Measurements from ENCODE around the gene CCK. TPM values are rescaled to one million over a fixed set of nuclear protein-coding genes. Genes with fewer than 3 reads are reported as not detected.
A peak's percentile ranks its signal among the peaks of the same experiment; 100 is the strongest.

CCK gene
- total and polyA plus RNA-seq, 2 experiments from 2014 or later, result 3.1 to 4.2 TPM

DNA sequence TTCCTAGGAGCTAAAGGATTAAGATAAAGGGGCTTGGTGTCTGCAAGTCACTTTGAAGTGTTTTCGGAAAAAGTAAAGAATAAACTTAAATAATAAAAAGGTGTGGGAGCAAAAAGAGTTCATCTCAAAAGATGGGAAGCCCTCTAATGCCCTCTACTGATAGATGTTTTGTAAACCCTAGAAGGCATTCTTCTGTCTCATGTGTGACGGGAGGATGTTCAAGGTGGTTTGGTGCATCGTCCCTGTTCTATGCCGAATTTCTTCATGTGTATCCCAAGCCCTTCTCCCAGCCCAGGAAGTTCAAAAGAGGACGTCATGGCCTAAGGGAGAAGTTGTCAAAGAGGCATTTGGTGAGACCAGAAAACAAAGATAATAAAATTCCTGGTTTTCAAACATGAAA is 37.2 kb downstream of the CCK start:
- no peaks in the 10 kb centered on the region for H3K27me3 ChIP-seq (ENCODE audit: insufficient read depth)
- no peaks in the 10 kb centered on the region; the same call in 1 of the 2 replicates for H3K4me1 ChIP-seq (ENCODE audit: insufficient read depth)
- H3K4me3 Mint-ChIP-seq, result no peak overlapping the region
- no peak overlapping the region for H3K27ac ChIP-seq (ENCODE audit: low read depth)
- peaks cover 5% of the 10 kb centered on the region for H3K27me3 Mint-ChIP-seq (ENCODE audit: insufficient read depth, low read depth, poor library complexity)
- H2AFZ ChIP-seq, result no peak overlapping the region
- no peak overlapping the region for H3K4me3 ChIP-seq
- 0 out of 2 replicates have a peak, but pooled peaks cover 4% of the 10 kb centered on the region for H3K9me2 ChIP-seq (ENCODE audit: insufficient read depth)
- H3K36me3 ChIP-seq (ENCODE audit: insufficient read depth), result no peaks in the 10 kb centered on the region
- ATAC-seq, result no peak; the same call in 2 of the 3 replicates
- 0 out of 3 replicates have a peak, but pooled peaks cover 3% of the 10 kb centered on the region for H3K4me1 Mint-ChIP-seq
- H3K27ac Mint-ChIP-seq, result no peak overlapping the region
- no peaks in the 10 kb centered on the region; the same call in 2 of the 3 replicates for H3K9me3 Mint-ChIP-seq
- no peak overlapping the region for H3K4me2 ChIP-seq
- no peaks in the 10 kb centered on the region for H3F3A ChIP-seq (replicated peaks; ENCODE audit: low read depth)
- no peaks in the 10 kb centered on the region for H4K20me1 ChIP-seq (replicated peaks; ENCODE audit: insufficient read depth)
- DNase-seq (ENCODE audit: low spot score), result peak; percentile 58
- TF ChIP-seq ETS1 (IDR thresholded peaks at IDR 0.05) (no peak), EZH2 (IDR thresholded peaks at IDR 0.05; ENCODE audit: low read depth, unreplicated experiment) (no peak), NANOG (IDR thresholded peaks at IDR 0.05; ENCODE audit: borderline replicate concordance) (no peak), ZNF114 (CRISPR knock-in tag; IDR thresholded peaks at IDR 0.05) (no peak)
- TF ChIP-seq, protein P1, sequence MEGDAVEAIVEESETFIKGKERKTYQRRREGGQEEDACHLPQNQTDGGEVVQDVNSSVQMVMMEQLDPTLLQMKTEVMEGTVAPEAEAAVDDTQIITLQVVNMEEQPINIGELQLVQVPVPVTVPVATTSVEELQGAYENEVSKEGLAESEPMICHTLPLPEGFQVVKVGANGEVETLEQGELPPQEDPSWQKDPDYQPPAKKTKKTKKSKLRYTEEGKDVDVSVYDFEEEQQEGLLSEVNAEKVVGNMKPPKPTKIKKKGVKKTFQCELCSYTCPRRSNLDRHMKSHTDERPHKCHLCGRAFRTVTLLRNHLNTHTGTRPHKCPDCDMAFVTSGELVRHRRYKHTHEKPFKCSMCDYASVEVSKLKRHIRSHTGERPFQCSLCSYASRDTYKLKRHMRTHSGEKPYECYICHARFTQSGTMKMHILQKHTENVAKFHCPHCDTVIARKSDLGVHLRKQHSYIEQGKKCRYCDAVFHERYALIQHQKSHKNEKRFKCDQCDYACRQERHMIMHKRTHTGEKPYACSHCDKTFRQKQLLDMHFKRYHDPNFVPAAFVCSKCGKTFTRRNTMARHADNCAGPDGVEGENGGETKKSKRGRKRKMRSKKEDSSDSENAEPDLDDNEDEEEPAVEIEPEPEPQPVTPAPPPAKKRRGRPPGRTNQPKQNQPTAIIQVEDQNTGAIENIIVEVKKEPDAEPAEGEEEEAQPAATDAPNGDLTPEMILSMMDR (conservative IDR thresholded peaks at IDR 0.05; ENCODE audit: low read depth in 2 of 2), result peak; percentile 51 to 62
- peaks cover 10% of the 10 kb centered on the region for H3K36me3 Mint-ChIP-seq (ENCODE audit: low read depth)
- H3K79me2 ChIP-seq (replicated peaks; ENCODE audit: insufficient read depth), result no peaks in the 10 kb centered on the region

DNA sequence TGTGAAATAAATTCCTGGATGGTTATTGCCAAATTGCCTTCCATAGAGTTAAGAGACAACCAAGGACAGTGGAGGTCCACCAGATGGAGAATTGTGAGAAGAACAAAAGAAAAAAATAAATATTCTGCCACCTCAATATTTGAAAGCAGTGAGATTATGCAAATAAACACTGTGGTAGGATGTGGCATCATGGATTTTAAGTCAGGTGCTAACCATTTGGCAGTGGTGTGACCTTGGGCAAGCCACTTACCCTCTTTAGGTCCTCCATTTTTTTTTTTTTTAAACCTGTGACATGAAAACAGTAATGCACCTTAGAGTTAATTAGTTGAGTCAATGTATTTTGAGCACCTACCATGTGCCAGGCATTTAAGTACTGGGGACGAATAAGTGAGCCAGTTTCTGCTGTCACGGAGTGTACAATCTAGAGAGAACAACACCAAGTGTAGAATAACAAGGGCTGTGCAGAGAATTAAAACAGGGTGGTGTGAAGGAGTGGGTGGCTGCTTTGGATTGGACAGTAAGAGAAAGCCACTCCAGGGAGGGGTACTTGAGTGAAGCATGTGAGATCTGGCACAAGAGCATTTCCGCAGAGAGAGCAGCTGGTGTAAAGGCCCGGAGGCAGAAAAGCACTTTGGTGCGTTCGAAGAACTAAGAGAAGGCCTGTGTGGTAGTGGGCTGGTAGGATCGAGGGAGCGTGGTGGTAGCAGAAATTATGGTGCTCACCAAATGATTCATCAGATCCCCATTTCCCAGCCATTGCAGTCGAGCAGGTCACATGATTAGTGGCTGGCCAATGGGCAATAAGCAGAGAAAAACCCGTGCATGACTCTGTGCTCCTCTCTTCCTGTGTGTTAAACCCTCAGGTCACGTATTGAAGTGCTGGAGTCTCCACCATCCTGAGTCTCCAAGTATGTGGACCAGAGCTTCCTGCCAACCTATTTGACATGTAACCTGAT is 39.2 kb downstream of the CCK start:
- H3K4me1 ChIP-seq (ENCODE audit: insufficient read depth), result no peaks in the 10 kb centered on the region; the same call in 1 of the 2 replicates
- peaks cover 18% of the 10 kb centered on the region for H3K36me3 Mint-ChIP-seq (ENCODE audit: low read depth)
- no peaks in the 10 kb centered on the region for H3K79me2 ChIP-seq (replicated peaks; ENCODE audit: insufficient read depth)
- H2AFZ ChIP-seq, result no peak overlapping the region
- H3K4me3 Mint-ChIP-seq, result no peak overlapping the region
- peak; percentile 32 for DNase-seq (ENCODE audit: low spot score)
- H3K27me3 ChIP-seq (ENCODE audit: insufficient read depth), result no peaks in the 10 kb centered on the region
- no peak overlapping the region for H3K4me3 ChIP-seq
- H3K36me3 ChIP-seq (ENCODE audit: insufficient read depth), result no peaks in the 10 kb centered on the region
- H3F3A ChIP-seq (replicated peaks; ENCODE audit: low read depth), result no peaks in the 10 kb centered on the region
- peaks cover 5% of the 10 kb centered on the region for H3K27me3 Mint-ChIP-seq (ENCODE audit: insufficient read depth, low read depth, poor library complexity)
- ATAC-seq, result no peak
- H3K9me2 ChIP-seq (ENCODE audit: insufficient read depth), result 0 out of 2 replicates have a peak, but pooled peaks cover 4% of the 10 kb centered on the region
- no peaks in the 10 kb centered on the region for H4K20me1 ChIP-seq (replicated peaks; ENCODE audit: insufficient read depth)
- no peaks in the 10 kb centered on the region; the same call in 2 of the 3 replicates for H3K9me3 Mint-ChIP-seq
- H3K4me2 ChIP-seq, result no peak overlapping the region
- no peak overlapping the region for H3K27ac Mint-ChIP-seq
- 0 out of 3 replicates have a peak, but pooled peaks cover 3% of the 10 kb centered on the region for H3K4me1 Mint-ChIP-seq
- H3K27ac ChIP-seq (ENCODE audit: low read depth), result no peak overlapping the region
- TF ChIP-seq EZH2phosphoT487 (IDR thresholded peaks at IDR 0.05; ENCODE audit: unreplicated experiment), result no peak
- TF ChIP-seq STAT1 (IDR thresholded peaks at IDR 0.05; ENCODE audit: unreplicated experiment), result no peak
- TF ChIP-seq EZH2 (IDR thresholded peaks at IDR 0.05; ENCODE audit: low read depth, unreplicated experiment), result no peak
- TF ChIP-seq ZNF331 (CRISPR knock-in tag; IDR thresholded peaks at IDR 0.05; ENCODE audit: low read depth), result no peak
- TF ChIP-seq ZNF462 (CRISPR knock-in tag; IDR thresholded peaks at IDR 0.05), result no peak
- no peak for TF ChIP-seq JUNB (IDR thresholded peaks at IDR 0.05; ENCODE audit: unreplicated experiment)

All from GM23338 (cell line).